Ascending aorta (tissue), 2 donors: ENCODE results near the gene DEDD. TPM values are rescaled to one million over a fixed set of nuclear protein-coding genes. Genes with fewer than 3 reads are reported as not detected.
A peak's percentile ranks its signal among the peaks of the same experiment; 100 is the strongest.

Experiments used
- DNase-seq, 2 donors: peaks; one replicate each; pipeline ENCODE4 v3.0.0-alpha.2; 2019; ENCODE audit warnings: low spot score in 2 of 2
- H3K27ac ChIP-seq, 2 donors: fragments of 200-600 bp; sonication (generic); one replicate each; pipeline ENCODE4 v1.5.1; 2016 to 2017; ENCODE audit warnings: mild to moderate bottlenecking in 1 of 2
- H3K27me3 ChIP-seq: fragments of 200-600 bp; sonication (generic); one replicate; pipeline ENCODE4 v1.5.1; 2017
- H3K36me3 ChIP-seq, 2 donors: fragments of 200-600 bp; sonication (generic); one replicate each; pipeline ENCODE4 v1.5.1; 2016
- H3K4me1 ChIP-seq, 2 donors: fragments of 200-600 bp; sonication (generic); one replicate each; pipeline ENCODE4 v1.5.1; 2016 to 2017; ENCODE audit warnings: mild to moderate bottlenecking in 1 of 2
- H3K4me3 ChIP-seq, 2 donors: fragments of 200-600 bp; sonication (generic); one replicate each; pipeline ENCODE4 v1.5.1; 2016 to 2017; ENCODE audit warnings: mild to moderate bottlenecking in 1 of 2
- H3K9me3 ChIP-seq, 2 donors: fragments of 200-600 bp; sonication (generic); one replicate each; pipeline ENCODE4 v1.5.1; 2016
- CTCF ChIP-seq, 3 experiments: fragments of 200-600 bp in 2 of 3; fragments of 450-650 bp in 1 of 3; sonication (generic) in 2 of 3; IDR thresholded peaks; one replicate each; pipeline ENCODE4 v1.5.1; 2016 to 2019; ENCODE audit warnings: antibody characterized with exemption in 3 of 3, mild to moderate bottlenecking in 1 of 3, moderate library complexity in 1 of 3
- intact Hi-C: fragments of 100-400 bp; cut with DNase I; formaldehyde crosslinking; loops from one replicate; pipeline ENCODE4 v1.15.1; 2023
- total RNA-seq: library from RNA; depleted of rRNA; stranded (reverse); fragments of >200 nt; gene quantifications from one replicate; pipeline ENCODE4 v1.1.0, GENCODE V29; 2016

Gene DEDD
- total RNA-seq, 1 donor from 2014 or later = 27.8 TPM

DNA sequence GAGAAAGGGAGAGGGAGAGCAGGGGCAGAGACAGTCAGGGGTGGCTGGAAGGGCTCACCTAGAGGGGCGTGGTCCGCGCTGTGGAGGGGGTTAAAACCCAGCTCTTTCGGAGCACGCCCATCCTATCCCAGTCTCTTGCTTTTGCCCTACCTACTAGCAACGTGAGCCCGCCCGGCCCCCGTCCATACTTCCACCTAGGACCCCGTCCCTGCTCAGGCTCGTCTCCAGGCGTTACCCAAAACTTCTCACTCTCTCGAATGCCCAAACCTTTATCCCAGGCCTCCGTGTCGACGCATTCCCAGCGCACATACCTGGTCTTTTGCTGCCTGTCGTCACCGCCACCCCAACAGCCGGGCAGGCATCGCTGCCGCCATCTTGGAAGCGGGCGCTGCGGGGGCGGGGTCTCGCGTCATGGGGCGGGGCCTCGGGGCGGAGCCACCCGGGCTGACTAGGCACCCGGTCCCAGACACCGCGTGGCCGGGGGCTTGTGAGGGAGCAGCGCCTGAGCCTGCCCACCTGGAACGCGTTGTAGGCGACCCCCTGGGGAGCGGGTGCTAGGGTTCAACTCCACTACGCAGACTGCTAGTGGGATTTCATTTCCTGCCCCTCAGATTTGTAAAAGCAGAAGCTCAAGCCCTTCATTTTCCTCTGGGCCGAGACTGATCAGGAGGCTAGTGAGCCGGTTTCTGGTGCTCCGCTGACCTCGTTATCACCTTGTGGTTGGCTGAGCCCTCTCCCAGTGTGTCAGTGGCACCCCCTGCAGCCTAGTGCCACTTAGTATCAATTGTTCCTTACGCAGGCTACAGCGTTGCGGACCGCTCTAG, 44.9 kb upstream of the DEDD start, which contains the start of gene B4GALT3:
Gene B4GALT3, minus strand, starts transcription at position 396 of the 824 bp plus-strand sequence. CDS start 1,447 bp downstream, outside the sequence.
- Histone ChIP-seq H3K4me3 (peak within 1 kb of the TSS; percentile 79 to 93), H3K4me1 (peaks cover 0 to 19% of the 10 kb centered on the region in 2 donors), H3K27ac (peak within 1 kb of the TSS; percentile 87 to 96), H3K9me3 (no peaks in the 10 kb centered on the region), H3K36me3 (peaks cover 19 to 29% of the 10 kb centered on the region in 2 donors), H3K27me3 (no peaks in the 10 kb centered on the region)
- intact Hi-C loops = loop anchor here (1.0 kb wide), 4 partner anchors 11 to 25 kb away; partner anchors contain the start of genes NDUFS2, PPOX, UFC1 and USP21
- peak in 1 of 2 donors; percentile 94 for DNase-seq
- TF ChIP-seq CTCF (IDR thresholded peaks at IDR 0.05) = no peak

DNA sequence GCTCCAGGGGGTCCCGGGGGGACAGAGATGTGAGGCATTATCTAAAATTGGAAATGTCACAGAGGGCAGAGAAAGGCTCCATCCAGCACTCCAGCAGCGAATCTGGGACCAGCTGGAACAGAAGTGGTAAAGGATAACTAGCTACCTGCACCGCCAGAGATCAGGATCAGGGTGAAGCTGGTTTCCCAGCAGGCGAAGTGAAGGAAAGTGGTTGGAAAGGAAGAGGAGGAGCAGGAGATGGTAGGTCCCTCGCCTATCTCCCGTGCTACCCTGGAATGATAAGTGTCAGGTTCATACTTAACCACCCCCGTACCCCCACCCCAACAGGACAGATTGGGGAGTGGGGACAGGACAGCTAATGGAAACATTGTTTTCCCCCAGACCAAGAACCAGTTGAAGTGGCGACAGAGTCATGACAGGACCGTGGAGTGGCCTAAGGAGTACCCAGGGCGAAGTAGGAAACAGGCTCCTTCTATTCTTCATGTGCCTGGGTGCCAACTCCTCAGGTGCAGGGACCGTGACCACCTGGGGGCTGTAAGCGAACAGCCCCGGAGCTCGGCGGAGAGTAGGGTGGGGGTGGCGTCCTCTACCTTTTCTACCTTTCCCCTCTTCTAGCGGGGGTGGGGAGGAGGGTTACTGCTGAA, 44.1 kb upstream of the DEDD start:
- no peaks in the 10 kb centered on the region for H3K27me3 ChIP-seq
- H3K36me3 ChIP-seq = peaks cover 26 to 37% of the 10 kb centered on the region in 2 donors
- H3K4me3 ChIP-seq = peak overlapping the region; percentile 79 to 93
- peaks cover 0 to 19% of the 10 kb centered on the region in 2 donors for H3K4me1 ChIP-seq
- no peak for TF ChIP-seq CTCF (IDR thresholded peaks at IDR 0.05)
- peak overlapping the region; percentile 87 to 96 for H3K27ac ChIP-seq
- intact Hi-C loops = loop anchor here (1.0 kb wide), 4 partner anchors 10 to 26 kb away; partner anchors contain the start of genes NDUFS2, PPOX, UFC1 and USP21
- no peaks in the 10 kb centered on the region for H3K9me3 ChIP-seq
- DNase-seq = no peak

GRCh38 chr1:161175771-161176453, 43.4 kb upstream of the DEDD start:
- Histone ChIP-seq H3K4me1 (peaks cover 0 to 19% of the 10 kb centered on the region in 2 donors), H3K27ac (peak overlapping the region; percentile 87 to 96), H3K36me3 (peaks cover 33 to 43% of the 10 kb centered on the region in 2 donors)

GRCh38 chr1:161174911-161175310, 42.4 kb upstream of the DEDD start:
- H3K9me3 ChIP-seq = no peaks in the 10 kb centered on the region
- TF ChIP-seq CTCF (IDR thresholded peaks at IDR 0.05) = no peak
- H3K27me3 ChIP-seq = no peaks in the 10 kb centered on the region
- peaks cover 41 to 52% of the 10 kb centered on the region in 2 donors for H3K36me3 ChIP-seq
- H3K27ac ChIP-seq = no peak overlapping the region
- no peak for DNase-seq
- no peak overlapping the region for H3K4me3 ChIP-seq
- intact Hi-C loops = no loop called here
- H3K4me1 ChIP-seq = peaks cover 0 to 19% of the 10 kb centered on the region in 2 donors

More at GRCh38 chr1:161175771-161176453, 43.4 kb upstream of the DEDD start:
- H3K27me3 ChIP-seq = no peaks in the 10 kb centered on the region
- intact Hi-C loops = no loop called here
- no peaks in the 10 kb centered on the region for H3K9me3 ChIP-seq
- no peak for DNase-seq
- peak overlapping the region in 1 of 2 donors; percentile 93 for H3K4me3 ChIP-seq
- no peak for TF ChIP-seq CTCF (IDR thresholded peaks at IDR 0.05)

GRCh38 chr1:161173711-161174110, 41.2 kb upstream of the DEDD start:
- Histone ChIP-seq H3K9me3 (no peaks in the 10 kb centered on the region), H3K27me3 (no peaks in the 10 kb centered on the region), H3K36me3 (peaks cover 47 to 63% of the 10 kb centered on the region in 2 donors), H3K4me1 (peaks cover 0 to 19% of the 10 kb centered on the region in 2 donors), H3K27ac (peak overlapping the region in 1 of 2 donors; percentile 22), H3K4me3 (no peak overlapping the region)
- TF ChIP-seq CTCF (IDR thresholded peaks at IDR 0.05) = no peak
- no peak for DNase-seq
- intact Hi-C loops = no loop called here
